Heart left ventricle (tissue), 16 donors: ENCODE data around the gene DR1. TPM values are rescaled to one million over a fixed set of nuclear protein-coding genes. Genes with fewer than 3 reads are reported as not detected.

Experiments
- ATAC-seq, 4 donors: fragments of 200-7000 bp; cut with Tn5 transposase; one replicate each; pipeline ENCODE4 v1.9.1; 2020 to 2022; ENCODE audit warnings: moderate library complexity in 4 of 4, mild to moderate bottlenecking in 3 of 4, moderate number of reproducible peaks in 1 of 4
- DNase-seq, 5 donors: peaks; one replicate each; pipeline ENCODE4 v3.0.0-alpha.2; 2020
- H3K27ac ChIP-seq, 12 donors: fragments of 200-600 bp; sonication (generic) in 4 of 12; one replicate each; pipeline versions ENCODE4 v1.5.0 to v1.8.0; 2016 to 2022; ENCODE audit warnings: mild to moderate bottlenecking in 2 of 12
- H3K27me3 ChIP-seq, 9 donors: fragments of 200-600 bp; sonication (generic) in 2 of 9; one replicate each; pipeline versions ENCODE4 v1.5.1 to v1.8.0; 2016 to 2022; ENCODE audit warnings: mild to moderate bottlenecking in 3 of 9
- H3K36me3 ChIP-seq, 9 donors: fragments of 200-600 bp; sonication (generic) in 2 of 9; one replicate each; pipeline versions ENCODE4 v1.5.0 to v1.8.0; 2018 to 2022; ENCODE audit warnings: mild to moderate bottlenecking in 2 of 9
- H3K4me1 ChIP-seq, 12 donors: fragments of 200-600 bp; sonication (generic) in 4 of 12; one replicate each; pipeline versions ENCODE4 v1.5.0 to v1.8.0; 2016 to 2022; ENCODE audit warnings: mild to moderate bottlenecking in 3 of 12
- H3K4me3 ChIP-seq, 12 donors: fragments of 200-600 bp; sonication (generic) in 4 of 12; one replicate each; pipeline versions ENCODE4 v1.5.0 to v1.8.0; 2017 to 2022; ENCODE audit warnings: mild to moderate bottlenecking in 9 of 12, moderate library complexity in 4 of 12
- H3K9me3 ChIP-seq, 12 donors: fragments of 200-600 bp; sonication (generic) in 4 of 12; one replicate each; pipeline versions ENCODE4 v1.5.0 to v1.8.0; 2016 to 2022; ENCODE audit warnings: mild to moderate bottlenecking in 1 of 12
- POLR2A ChIP-seq, 2 donors: fragments of 450-650 bp; IDR thresholded peaks; one replicate each; pipeline ENCODE4 v1.6.1; 2017; ENCODE audit warnings: antibody characterized with exemption in 2 of 2, mild to moderate bottlenecking in 2 of 2, moderate library complexity in 2 of 2
- WGBS, 4 donors: extraction: QIAGEN DNeasy Blood & Tissue Kit in 2 of 4; methylation state at CpG; one replicate each; pipeline versions ENCODE4 v1.1.5 to v1.1.7; 2013 to 2018; 5-methylcytosine and 5-hydroxymethylcytosine counted together
- intact Hi-C, 10 donors: fragments of 100-400 bp; cut with DNase I; formaldehyde crosslinking; loops; one replicate each; pipeline versions ENCODE4 v1.11.1 to v1.14.2; 2022
- polyA plus RNA-seq, 2 donors: library from polyadenylated mRNA; stranded (reverse); fragments of 200-250 nt; gene quantifications; one replicate each; pipeline ENCODE4 v1.2.3, GENCODE V29; 2013
- total RNA-seq, 9 donors: library from RNA; depleted of rRNA in 2 of 9; stranded (reverse); fragments of >200 nt in 2 of 9; fragmentation: NEBNext Ultra II Directional in 3 of 9; extraction: Animal tissue kit (Norgen Biotek cat#: 25700) in 3 of 9; gene quantifications; one replicate each; pipeline versions ENCODE4 v1.1.0 to v1.2.4, GENCODE V29; 2016 to 2023
- TF ChIP-seq, protein P1 (sequence below), 12 donors: fragments of 200-600 bp; sonication (generic) in 4 of 12; IDR thresholded peaks; one replicate each; pipeline versions ENCODE4 v1.5.0 to v1.8.0; 2018 to 2022; ENCODE audit warnings: antibody characterized with exemption in 12 of 12, mild to moderate bottlenecking in 5 of 12
- donor health status: ischemic (EF 13 %, LVEDD 7.1; RV severe dilation, severe dysfunction).
- donor health status: healthy with polysubstance abuse.
- donor health status: DM: no; HTN: yes; CAD: no.
- donor health status: DM: no; HTN: no; CAD: no.
- donor health status: ischemic (EF 25% LVEDD 6.9; RV normal size, moderate dysfunction).
- donor health status: ischemic (EF 25% LVEDD 5.7; RV mildly dilated, moderate dysfunction).
- donor health status: healthy.
- donor health status: DM: yes; HTN: yes; CAD: no.
- donor health status: ischemic (EF 35%, LVEDD 5.7; RV mildly dilated, moderate dysfunction).
- donor health status: nonischemic (EF 11% LVEDD 7.7; RV severe dilation, severe dysfunction).
- donor health status: DM: yes; HTN: yes; CAD: no.
- donor health status: PGD.
- donor health status: ischemic (EF 29% LVEDD 5.4; RV normal size, mild dysfunction).
- donor health status: nonischemic (EF 23%, LVEDD 6.1; RV moderate dilation, normal function).

DR1 gene
- total and polyA plus RNA-seq, 11 donors: 4.6 to 45.1 (median 33.4) TPM

DNA sequence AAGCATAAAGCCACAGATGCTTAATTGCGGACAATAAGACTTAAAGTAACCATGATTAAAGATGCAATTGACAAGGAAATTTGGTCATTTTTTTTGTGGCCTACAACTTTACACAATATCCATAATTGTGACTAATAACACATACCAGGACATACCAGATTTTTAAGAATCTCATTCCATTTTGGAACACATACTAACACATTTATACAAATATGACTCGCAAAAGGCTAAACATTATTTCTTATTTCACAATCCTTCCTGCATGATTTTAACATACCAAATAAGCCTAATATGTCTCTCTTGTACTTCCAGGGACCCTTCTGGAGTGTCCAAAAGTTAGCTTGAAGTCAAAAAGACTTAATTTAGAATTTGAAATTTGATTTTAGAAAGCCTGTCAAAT lies 48.8 kb downstream of the DR1 start:
- intact Hi-C loops: no loop called here

DNA sequence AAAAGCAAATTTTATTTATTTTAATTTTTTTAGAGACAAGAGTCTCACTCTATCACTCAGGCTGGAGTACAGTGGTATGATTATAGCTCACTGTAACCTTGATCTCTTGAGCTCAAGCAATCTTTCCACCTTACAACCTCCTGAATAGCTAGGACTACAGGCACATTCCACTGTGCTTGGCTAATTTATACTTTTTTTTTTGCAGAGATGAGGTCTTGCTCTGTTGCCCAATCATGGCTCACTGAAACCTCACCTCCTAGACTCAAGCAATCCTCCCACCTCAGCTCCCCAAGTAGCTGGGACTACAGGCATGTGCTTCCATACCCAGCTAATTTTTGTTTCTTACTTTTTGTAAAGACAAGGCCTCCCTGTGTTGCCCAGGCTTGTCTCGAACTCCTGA lies 49.5 kb downstream of the DR1 start:
- no peaks in the 10 kb centered on the region for H3K4me1 ChIP-seq
- H3K27me3 ChIP-seq: no peaks in the 10 kb centered on the region
- no peaks in the 10 kb centered on the region for H3K9me3 ChIP-seq
- ATAC-seq (no peak), DNase-seq (no peak)
- WGBS, 4 donors: 90 to 100% (median 93%) methylated on average over 1 of the region's 1 CpG
- no peak overlapping the region for H3K27ac ChIP-seq
- H3K4me3 ChIP-seq: no peak overlapping the region
- intact Hi-C loops: no loop called here
- TF ChIP-seq, protein P1, sequence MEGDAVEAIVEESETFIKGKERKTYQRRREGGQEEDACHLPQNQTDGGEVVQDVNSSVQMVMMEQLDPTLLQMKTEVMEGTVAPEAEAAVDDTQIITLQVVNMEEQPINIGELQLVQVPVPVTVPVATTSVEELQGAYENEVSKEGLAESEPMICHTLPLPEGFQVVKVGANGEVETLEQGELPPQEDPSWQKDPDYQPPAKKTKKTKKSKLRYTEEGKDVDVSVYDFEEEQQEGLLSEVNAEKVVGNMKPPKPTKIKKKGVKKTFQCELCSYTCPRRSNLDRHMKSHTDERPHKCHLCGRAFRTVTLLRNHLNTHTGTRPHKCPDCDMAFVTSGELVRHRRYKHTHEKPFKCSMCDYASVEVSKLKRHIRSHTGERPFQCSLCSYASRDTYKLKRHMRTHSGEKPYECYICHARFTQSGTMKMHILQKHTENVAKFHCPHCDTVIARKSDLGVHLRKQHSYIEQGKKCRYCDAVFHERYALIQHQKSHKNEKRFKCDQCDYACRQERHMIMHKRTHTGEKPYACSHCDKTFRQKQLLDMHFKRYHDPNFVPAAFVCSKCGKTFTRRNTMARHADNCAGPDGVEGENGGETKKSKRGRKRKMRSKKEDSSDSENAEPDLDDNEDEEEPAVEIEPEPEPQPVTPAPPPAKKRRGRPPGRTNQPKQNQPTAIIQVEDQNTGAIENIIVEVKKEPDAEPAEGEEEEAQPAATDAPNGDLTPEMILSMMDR (IDR thresholded peaks at IDR 0.05): no peak
- no peak for TF ChIP-seq POLR2A (IDR thresholded peaks at IDR 0.05)
- H3K36me3 ChIP-seq: no peaks in the 10 kb centered on the region

More for the DNA sequence above, 48.8 kb downstream of the DR1 start:
- no peaks in the 10 kb centered on the region for H3K9me3 ChIP-seq
- DNase-seq (no peak), ATAC-seq (no peak)
- 94 to 99% (median 98%) methylated on average over 2 of the region's 2 CpGs for WGBS, 4 donors
- no peak overlapping the region for H3K27ac ChIP-seq
- H3K4me3 ChIP-seq: no peak overlapping the region
- H3K27me3 ChIP-seq: no peaks in the 10 kb centered on the region
- TF ChIP-seq POLR2A (IDR thresholded peaks at IDR 0.05): no peak
- TF ChIP-seq, protein P1 (IDR thresholded peaks at IDR 0.05): no peak
- no peaks in the 10 kb centered on the region for H3K4me1 ChIP-seq
- H3K36me3 ChIP-seq: no peaks in the 10 kb centered on the region

DNA sequence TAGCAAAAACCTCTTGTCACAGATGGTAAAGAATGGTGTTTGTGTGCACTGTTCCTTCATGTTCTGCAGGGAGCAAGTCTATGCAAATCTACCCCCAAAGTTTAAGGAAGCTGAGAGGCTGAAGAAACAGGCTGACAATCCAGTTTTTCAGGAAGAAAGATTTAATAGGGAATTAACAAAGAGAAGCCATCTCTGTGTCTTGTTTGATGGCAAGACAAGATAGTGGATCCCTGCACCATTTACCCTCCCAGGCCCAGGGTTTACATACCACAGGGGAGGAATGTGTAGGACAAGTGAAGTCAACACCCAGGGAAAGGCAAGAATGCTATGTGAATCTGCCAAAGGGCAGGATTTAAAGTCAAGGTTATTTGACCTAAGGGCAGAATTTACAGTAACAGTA lies 54.1 kb downstream of the DR1 start:
- ATAC-seq: no peak
- H3K4me3 ChIP-seq: no peak overlapping the region
- H3K36me3 ChIP-seq: no peaks in the 10 kb centered on the region
- H3K4me1 ChIP-seq: no peaks in the 10 kb centered on the region
- H3K27me3 ChIP-seq: no peaks in the 10 kb centered on the region
- TF ChIP-seq, protein P1 (IDR thresholded peaks at IDR 0.05): no peak
- no peak for TF ChIP-seq POLR2A (IDR thresholded peaks at IDR 0.05)
- H3K27ac ChIP-seq: no peak overlapping the region
- H3K9me3 ChIP-seq: no peaks in the 10 kb centered on the region
- intact Hi-C loops: no loop called here
- DNase-seq: no peak

DNA sequence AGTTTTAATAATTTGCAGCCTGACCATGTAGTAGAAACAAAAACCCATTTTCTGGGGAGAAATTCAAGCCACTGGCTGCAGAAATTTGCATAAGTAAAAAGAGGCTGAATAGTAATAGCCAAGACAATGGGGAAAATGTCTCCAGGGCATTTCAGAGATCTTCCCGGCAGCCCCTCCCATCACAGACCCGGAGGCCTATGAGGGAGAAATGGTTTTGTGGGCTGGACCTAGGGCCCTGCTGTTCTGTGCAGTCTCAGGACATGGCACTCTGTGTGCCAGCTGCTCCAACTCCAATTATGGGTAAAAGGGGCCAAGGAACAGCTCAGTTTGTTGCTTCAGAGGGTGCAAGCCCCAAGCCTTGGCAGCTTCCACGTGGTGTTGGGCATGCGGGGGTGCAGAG lies 62.5 kb downstream of the DR1 start:
- 87 to 93% (median 90%) methylated on average over 4 of the region's 4 CpGs for WGBS, 4 donors
- ATAC-seq (no peak), DNase-seq (no peak)
- Histone ChIP-seq H3K4me1 (no peaks in the 10 kb centered on the region), H3K9me3 (peaks cover 0 to 8% (median 0%) of the 10 kb centered on the region in 12 donors), H3K27ac (no peak overlapping the region), H3K27me3 (no peaks in the 10 kb centered on the region), H3K4me3 (no peak overlapping the region), H3K36me3 (no peaks in the 10 kb centered on the region)
- TF ChIP-seq POLR2A (IDR thresholded peaks at IDR 0.05): no peak
- TF ChIP-seq, protein P1 (IDR thresholded peaks at IDR 0.05): no peak
- intact Hi-C loops: no loop called here
